DMS114 treated with DMSO at 0.1 percent for 48 hours (cell line): ENCODE measurements around the gene MFSD6.

ENCODE experiments used
- DNase-seq: peaks from one replicate; lab custom pipeline; 2025; ENCODE audit not compliant: unreplicated experiment; lab: John Stamatoyannopoulos, UW

The MFSD6 gene

DNA sequence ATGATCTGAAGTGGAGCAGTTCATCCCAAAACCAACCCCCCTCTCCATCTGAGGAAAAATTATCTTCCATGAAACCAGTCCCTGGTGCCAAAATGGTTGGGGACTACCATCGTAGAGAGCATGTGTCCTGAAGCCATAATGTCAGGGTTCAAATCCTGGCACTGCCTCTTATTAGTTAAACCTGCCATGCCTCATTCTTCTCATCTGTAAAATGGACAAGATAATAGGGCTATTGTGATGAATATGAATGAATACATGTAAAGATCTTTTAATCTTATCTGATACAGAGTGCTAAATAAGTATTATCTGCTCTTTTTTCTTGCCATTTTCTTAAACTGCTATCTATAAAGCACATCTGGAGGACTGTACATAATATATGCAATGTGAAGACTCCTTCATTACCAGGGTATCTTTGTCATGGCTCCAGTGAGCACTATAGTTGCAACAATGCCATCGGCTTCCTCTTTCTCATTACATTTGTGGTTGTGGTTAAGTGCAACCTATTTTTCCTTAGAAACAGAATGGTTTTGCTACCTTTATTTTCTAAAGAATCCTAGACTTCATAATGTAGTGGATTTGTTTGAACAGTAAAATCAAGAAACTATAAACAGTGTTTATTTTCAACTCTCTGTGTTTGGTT, 27.0 kb downstream of the MFSD6 start:
- no peak for DNase-seq

DNA sequence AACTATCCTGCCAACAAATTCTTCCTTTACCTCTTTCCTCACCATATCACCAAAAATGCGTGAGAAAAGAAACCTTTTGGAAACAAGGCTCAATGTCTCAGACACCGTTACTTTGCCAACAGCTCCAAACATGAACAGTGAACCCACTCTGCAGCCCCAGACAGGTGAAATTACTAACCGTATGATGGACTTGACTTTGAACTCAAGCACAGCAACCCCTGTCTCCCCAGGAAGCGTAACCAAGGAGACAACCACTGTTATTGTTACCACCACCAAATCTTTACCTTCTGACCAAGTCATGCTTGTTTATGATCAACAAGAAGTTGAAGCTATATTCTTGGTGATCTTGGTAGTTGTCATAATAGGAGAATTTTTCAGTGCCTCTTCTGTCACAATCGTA, 28.4 kb downstream of the MFSD6 start:
- DNase-seq = no peak

DNA sequence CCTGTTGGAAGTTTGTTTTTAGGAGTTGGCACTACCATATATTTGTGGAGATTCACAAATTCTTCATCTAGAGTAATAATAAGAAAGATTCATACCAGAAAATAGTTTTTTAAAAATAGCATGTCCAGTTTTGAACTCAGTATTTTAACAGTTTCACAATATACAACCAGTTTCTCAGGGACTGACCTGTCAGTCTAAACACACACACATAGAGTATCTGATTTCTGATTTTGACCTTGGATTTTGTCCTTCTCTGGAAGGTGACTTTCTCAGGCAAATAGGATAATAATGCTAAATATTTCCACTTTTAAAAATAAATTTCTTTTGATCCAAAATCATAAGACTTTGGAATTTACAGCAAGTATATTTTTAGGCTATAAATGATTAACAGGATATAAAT, 32.0 kb downstream of the MFSD6 start:
- no peak for DNase-seq

DNA sequence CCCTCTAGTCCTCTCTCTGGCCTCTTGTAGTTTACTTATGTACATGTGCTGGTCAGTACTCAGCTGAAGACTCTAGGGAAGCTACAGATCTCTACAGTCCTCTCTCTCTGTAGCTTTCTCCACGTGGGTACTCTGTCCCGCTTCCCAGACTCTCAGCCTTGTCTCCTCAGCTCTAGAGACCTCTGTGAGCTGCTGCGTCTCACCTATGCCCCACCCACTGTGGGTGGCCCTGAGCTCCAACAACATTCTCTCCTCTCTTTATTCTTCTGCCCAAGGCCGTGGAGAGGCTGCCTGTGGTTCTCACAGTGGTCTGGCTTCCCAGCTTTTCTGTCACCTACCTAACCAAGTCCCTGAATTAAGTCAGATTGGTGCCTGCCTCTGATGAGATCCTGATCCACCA, 33.4 kb downstream of the MFSD6 start:
- DNase-seq = no peak

DNA sequence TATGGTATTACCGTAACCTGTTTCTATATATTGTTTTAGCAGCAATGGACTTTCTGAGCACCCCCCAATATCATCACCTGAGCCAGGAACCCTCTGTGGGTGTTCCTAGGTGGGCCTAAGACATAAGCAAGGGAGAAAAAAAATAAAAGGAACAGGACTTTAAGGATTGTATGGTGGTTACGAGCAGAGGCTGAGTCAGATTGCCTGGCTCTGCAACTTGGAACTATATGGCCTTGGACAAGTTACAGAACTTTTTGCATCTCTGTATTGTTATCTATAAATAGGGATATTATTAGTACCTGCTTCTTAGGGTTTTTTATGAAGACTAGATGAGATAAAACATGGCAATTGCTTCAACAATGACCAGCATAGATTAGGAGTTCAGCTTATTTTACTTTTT, 34.9 kb downstream of the MFSD6 start:
- DNase-seq = no peak

DNA sequence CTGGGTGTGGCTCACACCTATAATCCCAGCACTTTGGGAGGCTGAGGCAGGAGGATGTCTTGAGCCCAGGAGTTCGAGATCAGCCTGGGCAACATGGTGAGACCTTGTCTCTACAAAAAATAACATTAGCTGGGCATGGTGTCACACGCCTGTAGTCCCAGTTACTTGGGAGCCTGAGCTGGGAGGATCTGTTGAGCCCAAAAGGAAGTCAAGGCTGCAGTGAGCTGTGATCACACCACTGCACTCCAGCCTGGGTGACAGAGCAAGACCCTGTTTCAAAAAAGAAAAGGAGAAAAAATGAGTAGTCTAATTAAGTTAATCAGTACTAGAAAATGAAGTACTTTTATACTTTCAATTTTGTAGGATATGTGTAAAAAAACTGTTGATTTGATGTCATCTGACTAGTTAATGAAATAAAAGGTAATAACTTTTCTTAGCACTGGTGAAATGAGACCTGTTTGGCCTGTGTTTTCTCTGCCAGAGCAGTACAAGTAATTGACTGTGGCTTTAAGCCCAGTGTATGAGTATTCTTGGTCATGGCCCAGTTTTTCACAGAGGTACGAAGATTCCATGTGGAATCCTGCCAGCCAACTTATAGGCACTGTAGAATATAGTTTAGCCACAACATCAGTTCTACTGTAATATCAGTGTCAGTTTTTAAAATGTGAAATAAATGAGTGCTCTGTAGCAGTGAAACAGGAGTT, 35.8 kb downstream of the MFSD6 start:
- DNase-seq = no peak

DNA sequence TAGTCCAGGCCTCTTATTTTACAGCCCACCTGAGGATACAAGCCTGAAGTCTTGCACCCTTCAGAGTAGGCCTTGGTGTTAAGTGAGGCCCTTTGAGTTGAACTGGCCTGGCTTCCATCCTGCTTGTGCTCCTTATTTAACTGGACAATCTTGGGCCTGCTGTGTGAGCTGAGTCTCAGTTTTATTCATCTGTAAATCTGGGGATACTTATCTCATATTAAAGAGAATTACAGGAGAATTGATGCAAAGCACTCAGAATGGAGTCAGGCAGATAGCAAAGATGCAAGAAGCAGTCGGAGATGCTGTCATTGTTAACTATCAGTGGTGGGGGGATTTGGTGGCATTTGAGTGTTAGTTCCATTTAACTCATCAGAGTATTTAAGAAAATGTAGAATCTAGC, 36.8 kb downstream of the MFSD6 start:
- no peak for DNase-seq

DNA sequence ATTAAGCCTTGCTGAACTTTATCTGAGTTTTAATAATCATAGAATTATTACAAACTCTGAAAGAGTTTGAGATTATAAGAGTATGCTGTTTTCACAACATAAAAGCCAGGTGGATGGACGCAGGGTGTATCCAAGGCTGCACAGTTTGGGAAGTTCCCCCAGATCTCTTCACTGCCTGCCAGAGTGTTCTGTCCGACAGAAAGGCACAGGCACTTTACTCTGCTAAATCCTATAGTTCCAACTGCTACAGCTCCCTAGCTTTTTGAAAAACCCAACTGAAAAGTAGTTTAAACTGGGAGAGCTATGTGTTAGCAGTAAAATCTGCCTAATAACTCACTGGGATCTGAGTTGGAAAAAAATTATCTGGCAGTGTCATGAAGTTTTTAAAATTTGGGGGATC, 38.0 kb downstream of the MFSD6 start:
- no peak for DNase-seq

DNA sequence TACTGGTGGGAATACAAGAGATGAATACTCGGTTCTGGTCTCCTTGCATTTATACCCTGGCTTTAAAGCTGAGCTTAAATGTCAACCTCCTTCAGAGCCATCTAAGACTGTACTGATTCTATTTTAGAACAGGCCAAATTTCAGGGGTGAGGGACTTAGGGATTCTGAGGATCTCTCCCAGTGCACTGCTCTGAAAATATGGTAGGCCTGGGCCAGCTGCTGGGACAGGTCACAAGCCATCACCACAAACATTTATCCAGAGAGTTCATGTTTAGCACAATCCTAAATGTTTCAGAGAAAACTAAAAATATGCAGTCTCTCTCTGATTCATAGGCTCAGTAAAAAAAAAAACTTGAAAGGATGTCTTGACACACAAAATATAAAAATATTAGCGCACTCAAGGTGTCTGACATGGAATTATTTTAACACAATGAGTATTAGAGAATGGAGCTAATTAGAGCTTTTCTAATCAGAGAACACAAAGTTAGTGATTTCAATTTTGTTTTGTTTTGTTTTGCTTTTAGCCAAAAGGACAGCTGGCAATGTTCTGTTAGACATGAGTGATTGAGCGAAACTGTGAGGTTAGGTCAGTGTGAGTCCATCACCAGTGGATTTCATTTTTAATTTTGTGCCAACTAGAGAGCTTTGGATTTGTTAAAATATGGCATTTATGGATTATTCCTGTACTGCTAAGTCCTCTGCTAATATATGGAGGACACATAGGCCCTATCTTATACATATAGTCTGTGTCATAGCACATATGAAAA, 38.8 kb downstream of the MFSD6 start:
- no peak for DNase-seq

DNA sequence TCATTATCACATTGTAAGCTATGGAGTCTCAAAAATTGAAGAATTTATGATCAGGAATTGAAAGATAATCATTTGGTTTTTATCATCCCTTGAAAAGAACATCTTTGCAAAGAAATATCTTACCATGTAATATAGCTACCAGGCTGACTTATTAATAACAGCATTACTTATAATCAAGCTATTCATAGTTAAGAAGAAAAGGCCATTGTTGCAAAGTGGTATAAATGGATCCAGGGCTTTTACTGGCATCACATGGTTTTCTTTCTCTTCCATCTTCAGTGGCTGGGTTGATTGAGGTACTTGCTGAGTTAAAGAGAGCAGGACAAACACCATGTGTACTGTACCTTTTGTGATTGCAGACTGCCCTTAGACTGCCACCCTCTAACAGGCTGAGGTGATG, 39.6 kb downstream of the MFSD6 start:
- no peak for DNase-seq

DNA sequence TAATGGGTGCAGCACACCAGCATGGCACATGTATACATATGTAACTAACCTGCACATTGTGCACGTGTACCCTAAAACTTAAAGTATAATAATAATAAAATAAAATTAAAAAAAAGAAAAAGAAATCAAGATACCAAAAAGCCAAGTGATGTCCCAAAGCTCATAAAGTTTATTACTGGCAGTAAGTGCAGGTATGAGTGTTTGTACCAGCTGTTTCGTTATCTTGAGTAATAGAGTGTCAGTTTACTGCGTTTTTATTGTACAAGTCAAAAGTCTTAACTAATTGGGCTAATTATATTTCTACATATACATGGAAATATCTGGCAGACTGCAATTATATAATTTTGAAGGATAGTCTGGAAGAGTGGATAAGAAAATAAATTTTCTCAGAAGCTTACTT, 41.8 kb downstream of the MFSD6 start:
- DNase-seq = no peak

DNA sequence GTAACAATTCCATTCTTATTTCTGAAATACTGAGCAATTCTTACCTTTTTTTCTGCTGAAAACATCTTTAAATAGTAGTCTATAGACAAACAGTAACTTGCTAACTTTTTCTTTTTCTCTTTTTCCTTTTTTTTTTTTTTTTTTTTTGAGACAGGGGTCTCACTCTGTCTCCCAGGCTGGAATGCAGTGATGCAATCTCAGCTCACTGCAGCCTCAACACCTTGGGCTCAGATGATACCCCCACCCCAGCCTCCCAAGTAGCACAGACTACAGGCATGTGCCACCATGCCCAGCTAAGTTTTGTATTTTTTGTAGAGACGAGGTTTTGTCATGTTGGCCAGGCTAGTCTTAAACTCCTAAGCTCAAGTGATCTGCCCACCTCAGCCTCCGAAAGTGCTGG, 42.2 kb downstream of the MFSD6 start:
- no peak for DNase-seq

DNA sequence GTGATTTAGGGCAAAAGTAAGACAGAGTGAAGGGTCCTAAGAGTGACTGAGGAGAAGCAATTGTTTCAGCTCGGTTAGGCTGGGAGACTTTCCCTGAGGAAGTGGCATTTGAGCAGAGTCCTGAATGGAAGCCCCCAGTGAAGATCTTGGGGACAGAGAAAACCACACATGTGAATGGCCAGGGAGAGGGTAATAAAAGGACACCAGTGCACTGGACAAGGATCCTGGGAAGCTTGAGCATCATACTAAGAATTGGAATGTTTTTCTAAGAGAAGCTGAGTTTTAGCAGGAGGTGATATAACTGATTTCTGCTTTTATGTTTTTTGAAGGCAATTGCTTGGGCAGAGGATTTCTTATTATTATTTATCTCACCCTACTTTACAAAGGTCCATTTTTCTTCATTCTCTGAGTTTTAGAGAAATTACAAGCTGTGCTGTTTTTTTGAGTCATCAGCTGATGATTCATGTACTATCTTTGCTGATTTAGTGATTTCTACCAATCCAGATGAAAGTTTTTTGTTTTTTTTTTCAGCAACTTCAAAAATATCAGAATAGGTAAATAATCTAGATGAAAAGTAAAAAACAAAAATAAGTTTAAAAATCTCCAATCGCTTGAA, 43.5 kb downstream of the MFSD6 start:
- no peak for DNase-seq

DNA sequence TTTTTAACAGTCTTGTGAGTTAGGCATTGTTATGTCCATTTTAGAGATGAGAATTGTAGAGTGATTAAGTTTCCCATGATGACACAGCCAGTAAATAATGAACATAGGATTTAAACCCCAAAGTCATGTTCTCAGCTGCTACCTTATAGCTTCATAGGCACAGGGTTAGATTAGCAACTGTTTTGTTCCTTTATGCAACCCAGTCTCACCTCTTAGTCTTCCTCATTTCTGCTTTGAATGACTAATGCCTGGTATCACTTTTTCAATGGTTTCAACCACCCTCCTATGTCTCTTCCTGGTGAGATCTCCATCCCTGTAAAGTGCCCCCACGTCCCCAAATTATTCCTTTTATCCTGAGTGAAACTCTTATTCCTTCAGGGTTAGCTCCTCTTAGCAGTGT, 44.3 kb downstream of the MFSD6 start:
- DNase-seq = no peak

DNA sequence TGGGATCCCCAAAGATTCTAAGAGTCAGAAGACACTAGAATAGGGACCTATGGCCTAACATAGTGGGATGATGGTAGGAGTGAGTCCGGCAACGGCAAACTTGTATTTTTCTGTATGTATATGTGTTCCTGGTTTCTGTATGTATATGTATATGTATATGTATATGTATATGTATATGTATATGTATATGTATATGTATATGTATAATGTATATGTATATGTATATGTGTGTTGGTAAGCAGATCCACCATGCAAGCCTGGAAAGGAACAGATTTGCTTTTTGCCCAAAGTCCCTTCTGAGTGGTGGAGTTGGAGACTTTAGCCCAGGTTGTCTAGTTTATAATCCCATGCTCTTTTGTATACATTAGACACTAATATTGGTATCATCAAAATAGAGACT, 46.6 kb downstream of the MFSD6 start:
- DNase-seq = no peak

DNA sequence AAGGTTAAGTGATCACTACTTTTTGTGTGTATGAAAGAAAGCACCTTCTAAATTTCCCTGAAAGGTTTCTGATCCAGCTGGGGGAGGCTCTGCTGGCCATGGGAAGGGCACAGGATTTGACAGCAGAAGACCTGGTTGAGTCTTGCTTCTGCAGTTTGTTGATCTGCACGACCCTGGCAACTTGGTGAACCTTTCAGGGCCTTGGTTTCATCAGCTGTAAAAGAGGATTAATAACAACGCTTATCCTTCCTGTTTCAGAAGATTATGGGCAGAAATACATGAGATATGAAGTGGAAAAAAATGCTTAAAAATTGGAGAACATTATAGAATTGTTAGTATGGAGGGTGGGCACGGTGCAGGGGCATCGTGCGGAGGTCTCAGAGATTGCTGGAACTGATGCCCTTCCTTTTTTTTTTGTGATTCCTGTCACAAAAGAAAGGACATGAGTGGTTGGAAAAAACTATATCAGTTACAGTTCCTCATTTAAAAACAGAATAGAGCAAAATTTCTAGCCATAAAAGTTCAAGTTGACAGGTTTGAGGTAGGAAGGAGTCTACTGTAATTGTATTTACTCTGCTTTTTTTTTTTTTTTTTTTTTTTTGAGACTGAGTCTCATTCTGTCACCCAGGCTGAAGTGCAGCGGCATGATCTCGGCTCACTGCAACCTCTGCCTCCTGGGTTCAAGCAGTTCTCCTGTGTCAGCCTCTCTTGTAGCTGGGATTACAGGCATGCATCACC, 47.4 kb downstream of the MFSD6 start:
- no peak for DNase-seq

DNA sequence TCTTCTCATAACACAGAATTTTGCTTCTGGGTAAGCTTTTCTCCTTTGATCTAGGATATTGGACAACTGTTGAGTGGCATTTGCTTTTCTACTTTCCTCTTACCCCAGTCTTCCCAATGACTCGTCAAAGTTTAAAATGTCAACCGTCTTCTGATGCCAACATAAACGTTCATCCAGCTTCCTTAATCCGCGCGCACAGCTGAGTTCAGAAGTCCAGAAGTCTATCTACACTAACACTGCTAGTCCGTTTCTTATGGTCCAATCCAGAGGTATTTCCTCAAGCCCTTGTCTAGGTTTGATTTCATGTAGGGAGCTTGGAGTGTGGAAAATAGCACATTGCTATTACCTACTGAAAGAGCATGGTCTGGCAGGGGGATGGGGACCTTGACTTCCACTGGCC, 48.7 kb downstream of the MFSD6 start:
- no peak for DNase-seq

DNA sequence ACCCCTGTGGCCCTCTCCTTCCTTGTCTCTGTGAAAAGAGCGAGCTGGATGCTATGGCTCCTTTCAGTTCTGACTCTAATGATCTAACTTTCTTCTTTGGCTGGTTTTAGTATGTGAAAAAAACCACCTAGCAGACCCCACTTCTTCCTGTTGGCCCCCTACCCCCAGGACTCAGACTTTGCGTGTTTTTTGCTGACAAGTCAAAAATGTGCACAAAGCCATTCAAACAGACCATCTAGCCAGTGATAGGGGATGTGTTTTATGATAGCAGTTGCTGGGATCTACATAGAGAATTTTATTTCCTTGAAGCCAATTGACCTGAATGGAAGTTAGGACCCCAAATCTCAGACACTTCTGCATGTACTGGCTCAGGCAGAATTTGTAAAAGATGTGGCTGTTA, 49.1 kb downstream of the MFSD6 start:
- DNase-seq = no peak

DNA sequence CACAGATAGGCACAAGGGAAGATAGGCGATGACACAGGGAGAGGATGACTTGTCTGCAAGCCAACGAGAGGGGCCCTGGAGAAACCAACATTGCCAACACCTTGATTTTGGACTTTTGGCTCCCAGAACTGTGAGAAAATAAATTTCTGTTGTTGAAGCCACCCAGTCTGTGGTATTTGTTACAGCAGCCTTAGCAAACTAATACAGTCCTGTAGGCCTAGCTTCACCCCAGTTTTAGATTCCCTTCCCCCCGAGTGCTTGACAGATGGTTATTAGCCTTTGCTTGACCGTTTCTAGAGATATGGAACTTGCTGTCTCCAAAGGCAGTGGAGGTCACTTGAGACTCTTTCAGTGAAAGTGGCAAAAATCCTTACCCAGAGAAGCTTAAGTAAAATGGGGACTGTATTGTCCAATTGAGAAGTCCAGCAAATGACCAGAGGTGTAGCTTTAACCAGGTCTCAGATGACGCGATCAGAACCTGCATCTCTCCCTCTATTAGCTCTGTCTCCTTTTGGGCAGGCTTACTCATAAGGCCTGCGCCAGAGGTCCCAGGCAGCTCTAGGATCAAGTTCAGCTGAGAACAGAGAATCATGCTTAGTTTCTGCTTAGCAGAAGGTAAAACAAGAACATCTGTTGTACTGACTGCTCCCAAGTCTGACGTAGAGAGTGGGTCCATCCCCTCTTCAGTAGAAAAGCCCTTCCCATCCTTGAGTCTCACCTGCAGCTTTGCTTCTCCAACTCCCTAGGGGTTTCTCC, 50.4 kb downstream of the MFSD6 start:
- no peak for DNase-seq

DNA sequence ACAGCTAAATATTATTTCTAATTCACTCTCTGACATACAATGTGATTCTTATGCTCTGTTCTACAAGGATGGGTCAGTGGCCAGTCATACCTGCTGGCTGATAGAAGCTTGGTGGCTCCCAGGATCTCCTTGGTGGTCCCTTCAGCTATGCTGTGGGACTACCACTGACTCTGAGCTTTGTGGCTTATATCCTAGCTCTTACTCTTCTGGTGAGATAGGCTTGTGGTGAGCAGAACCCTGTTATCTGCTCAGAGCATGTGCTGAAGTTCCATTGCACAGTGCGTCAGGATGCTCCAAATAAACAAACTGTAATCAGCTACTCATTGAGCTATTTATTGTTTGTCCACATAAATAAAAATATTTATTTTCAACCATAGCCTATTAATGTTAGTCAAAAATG, 51.7 kb downstream of the MFSD6 start:
- DNase-seq = no peak

DNA sequence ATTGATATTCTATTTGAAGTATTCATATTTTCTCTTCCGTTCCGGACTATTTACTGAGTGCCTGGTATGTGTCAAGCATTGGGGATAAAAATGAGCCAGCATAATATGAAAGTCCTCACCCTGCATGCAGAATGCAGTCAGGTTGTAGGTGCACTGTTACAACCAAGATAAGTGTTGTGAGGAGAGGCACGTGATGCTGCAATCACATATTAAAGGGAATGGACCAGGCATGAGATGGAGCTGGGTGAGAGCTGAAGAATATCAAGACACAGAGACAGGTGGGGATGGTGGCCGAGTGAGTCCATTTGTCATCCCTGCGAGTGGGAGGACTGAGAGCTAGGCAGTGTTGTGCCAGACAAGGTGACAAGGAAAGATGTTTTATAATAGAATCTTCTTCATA, 52.3 kb downstream of the MFSD6 start:
- no peak for DNase-seq
